HCT116 (cell line): ENCODE data around the gene VPS37D.

Source experiments
- MAX ChIP-seq: IDR thresholded peaks from 2 replicates; pipeline ENCODE4 v1.6.1; 2012
- POLR2AphosphoS5 ChIP-seq: IDR thresholded peaks from 2 replicates; pipeline ENCODE4 v1.6.1; 2011; ENCODE audit warnings: mild to moderate bottlenecking, low read depth, low read length, moderate library complexity
- RAD21 ChIP-seq: IDR thresholded peaks from 2 replicates; pipeline ENCODE4 v1.6.1; 2012; ENCODE audit warnings: low read depth, mild to moderate bottlenecking
- REST ChIP-seq: IDR thresholded peaks from 2 replicates; pipeline ENCODE4 v1.6.1; 2012; ENCODE audit warnings: low read depth

GRCh38 chr7:73705551-73705920, 37.9 kb downstream of the VPS37D start:
- no peak for TF ChIP-seq RAD21
- no peak for TF ChIP-seq MAX
- TF ChIP-seq REST, result no peak
- no peak for TF ChIP-seq POLR2AphosphoS5
